Stimulated activated effector memory CD8-positive, alpha-beta T cell treated with anti-CD3 and anti-CD28 coated beads, Interleukin-12 subunit alpha, Interleukin-12 subunit beta, amount 100 ng/mL, for 72 hours (primary cell): Measurements from ENCODE around the gene PSMD11.
A peak's percentile ranks its signal among the peaks of the same experiment; 100 is the strongest.

Experiments
- ATAC-seq: fragments of 150-1000 bp; cut with Tn5 transposase; 2 replicates; pipeline ENCODE4 v1.10.0; 2021
- DNase-seq, 2 donors: peaks; one replicate each; pipeline ENCODE4 v3.0.0; 2021 to 2022; ENCODE audit warnings: low spot score in 2 of 2
- H3K27ac Mint-ChIP-seq: one replicate; pipeline ENCODE4 v1.8.0; 2022; ENCODE audit warnings: mild to moderate bottlenecking, mixed read lengths
- H3K36me3 Mint-ChIP-seq: one replicate; pipeline ENCODE4 v1.8.0; 2022; ENCODE audit warnings: mild to moderate bottlenecking, mixed read lengths
- H3K4me1 Mint-ChIP-seq: one replicate; pipeline ENCODE4 v1.8.0; 2022; ENCODE audit warnings: mixed read lengths
- H3K4me3 Mint-ChIP-seq: one replicate; pipeline ENCODE4 v1.8.0; 2022; ENCODE audit warnings: mild to moderate bottlenecking, mixed read lengths
- H3K9me3 Mint-ChIP-seq: one replicate; pipeline ENCODE4 v1.8.0; 2022; ENCODE audit warnings: mixed read lengths

PSMD11 gene

GRCh38 chr17:32482568-32483320, 38.4 kb downstream of the PSMD11 start:
- DNase-seq = no peak

GRCh38 chr17:32483451-32484019, 39.2 kb downstream of the PSMD11 start:
- no peaks in the 10 kb centered on the region for H3K9me3 Mint-ChIP-seq
- ATAC-seq (peak; percentile 37), DNase-seq (no peak)
- H3K36me3 Mint-ChIP-seq = peaks cover 62% of the 10 kb centered on the region
- no peak overlapping the region for H3K4me3 Mint-ChIP-seq
- peak overlapping the region; percentile 67 for H3K27ac Mint-ChIP-seq
- peaks cover 19% of the 10 kb centered on the region for H3K4me1 Mint-ChIP-seq

More at GRCh38 chr17:32482568-32483320, 38.4 kb downstream of the PSMD11 start:
- H3K4me3 Mint-ChIP-seq = no peak overlapping the region
- no peaks in the 10 kb centered on the region for H3K9me3 Mint-ChIP-seq
- ATAC-seq = no peak
- H3K27ac Mint-ChIP-seq = peak overlapping the region; percentile 85
- peaks cover 62% of the 10 kb centered on the region for H3K36me3 Mint-ChIP-seq
- peaks cover 11% of the 10 kb centered on the region for H3K4me1 Mint-ChIP-seq

GRCh38 chr17:32484041-32484461, 39.7 kb downstream of the PSMD11 start:
- peak overlapping the region; percentile 67 for H3K27ac Mint-ChIP-seq
- no peak overlapping the region for H3K4me3 Mint-ChIP-seq
- DNase-seq (no peak), ATAC-seq (no peak)
- H3K4me1 Mint-ChIP-seq = peaks cover 24% of the 10 kb centered on the region
- peaks cover 62% of the 10 kb centered on the region for H3K36me3 Mint-ChIP-seq
- H3K9me3 Mint-ChIP-seq = no peaks in the 10 kb centered on the region

GRCh38 chr17:32484628-32485027, 40.3 kb downstream of the PSMD11 start:
- Mint-ChIP-seq H3K9me3 (no peaks in the 10 kb centered on the region), H3K4me3 (no peak overlapping the region), H3K36me3 (peaks cover 62% of the 10 kb centered on the region), H3K4me1 (peaks cover 30% of the 10 kb centered on the region), H3K27ac (peak overlapping the region; percentile 67)
- ATAC-seq (no peak), DNase-seq (no peak)

GRCh38 chr17:32485261-32486110, 41.2 kb downstream of the PSMD11 start:
- peak overlapping the region; percentile 61 for H3K4me3 Mint-ChIP-seq
- H3K27ac Mint-ChIP-seq = peak overlapping the region; percentile 64
- DNase-seq (no peak), ATAC-seq (no peak)
- H3K36me3 Mint-ChIP-seq = peaks cover 61% of the 10 kb centered on the region
- H3K9me3 Mint-ChIP-seq = no peaks in the 10 kb centered on the region
- H3K4me1 Mint-ChIP-seq = peaks cover 34% of the 10 kb centered on the region

- no peaks in the 10 kb centered on the region for H3K9me3 Mint-ChIP-seq
- peaks cover 34% of the 10 kb centered on the region for H3K4me1 Mint-ChIP-seq
- peak overlapping the region; percentile 64 for H3K27ac Mint-ChIP-seq
- ATAC-seq = peak; percentile 82
- H3K36me3 Mint-ChIP-seq = peaks cover 54% of the 10 kb centered on the region
- H3K4me3 Mint-ChIP-seq = peak overlapping the region; percentile 61
- DNase-seq = peak in 1 of 2 donors; percentile 49
Measured at GRCh38 chr17:32486111-32486700, 41.9 kb downstream of the PSMD11 start.

- ATAC-seq = peak; percentile 76
- Mint-ChIP-seq H3K4me1 (peaks cover 38% of the 10 kb centered on the region), H3K36me3 (peaks cover 49% of the 10 kb centered on the region), H3K27ac (peak within 1 kb of the TSS; percentile 64), H3K9me3 (no peaks in the 10 kb centered on the region), H3K4me3 (peak within 1 kb of the TSS; percentile 74)
- peak; percentile 49 to 80 for DNase-seq
Measured at GRCh38 chr17:32486701-32487472, 42.6 kb downstream of the PSMD11 start, which contains the start of gene CDK5R1. Gene CDK5R1 (plus strand): TSS chr17:32486993. CDS start chr17:32487621, 628 bp downstream.

GRCh38 chr17:32487473-32488176, 43.3 kb downstream of the PSMD11 start:
- DNase-seq = peak in 1 of 2 donors; percentile 70
- Mint-ChIP-seq H3K9me3 (no peaks in the 10 kb centered on the region), H3K4me3 (peak overlapping the region; percentile 74), H3K36me3 (peaks cover 46% of the 10 kb centered on the region), H3K4me1 (peaks cover 45% of the 10 kb centered on the region), H3K27ac (no peak overlapping the region)
- peak; percentile 53 for ATAC-seq

GRCh38 chr17:32488177-32488542, 43.9 kb downstream of the PSMD11 start:
- Mint-ChIP-seq H3K9me3 (no peaks in the 10 kb centered on the region), H3K4me3 (peak overlapping the region; percentile 74), H3K4me1 (peaks cover 51% of the 10 kb centered on the region), H3K27ac (no peak overlapping the region), H3K36me3 (peaks cover 43% of the 10 kb centered on the region)
- no peak for DNase-seq
- no peak for ATAC-seq

GRCh38 chr17:32488604-32489180, 44.4 kb downstream of the PSMD11 start:
- DNase-seq (no peak), ATAC-seq (no peak)
- Mint-ChIP-seq H3K4me3 (peak overlapping the region; percentile 74), H3K36me3 (peaks cover 37% of the 10 kb centered on the region), H3K27ac (no peak overlapping the region), H3K4me1 (peaks cover 52% of the 10 kb centered on the region), H3K9me3 (no peaks in the 10 kb centered on the region)

- Mint-ChIP-seq H3K27ac (no peak overlapping the region), H3K4me3 (peak overlapping the region; percentile 74), H3K4me1 (peaks cover 46% of the 10 kb centered on the region), H3K9me3 (no peaks in the 10 kb centered on the region), H3K36me3 (peaks cover 37% of the 10 kb centered on the region)
- ATAC-seq = no peak
- DNase-seq = no peak
Measured at GRCh38 chr17:32489320-32490100, 45.2 kb downstream of the PSMD11 start.

GRCh38 chr17:32490101-32490482, 45.8 kb downstream of the PSMD11 start:
- Mint-ChIP-seq H3K27ac (no peak overlapping the region), H3K9me3 (no peaks in the 10 kb centered on the region), H3K4me3 (peak overlapping the region; percentile 74), H3K4me1 (peaks cover 46% of the 10 kb centered on the region), H3K36me3 (peaks cover 37% of the 10 kb centered on the region)
- no peak for ATAC-seq
- DNase-seq = no peak
